NCI-H2196 treated with DMSO at 0.1 percent for 48 hours (cell line): ENCODE measurements around the gene EPB41.
"Not testable (repeated sequence)": the region's sequence is repeated elsewhere in the genome, so short reads cannot be mapped to it uniquely, and the experiment has no call there.

Source experiments
- DNase-seq: peaks from one replicate; lab custom pipeline; 2025; ENCODE audit not compliant: unreplicated experiment; lab: John Stamatoyannopoulos, UW

Gene EPB41

GRCh38 chr1:28914228-28915030 lies at the start of gene EPB41:
Gene EPB41 (plus strand): TSS chr1:28914569. CDS start chr1:28987438, 72,869 bp downstream.
- DNase-seq = peak; percentile 97

GRCh38 chr1:28864695-28865094 lies 49.7 kb upstream of the EPB41 start:
- no peak for DNase-seq

GRCh38 chr1:28865997-28866650 lies 48.2 kb upstream of the EPB41 start:
- no peak for DNase-seq

- DNase-seq = no peak
These were observed 46.5 kb upstream of the EPB41 start for GRCh38 chr1:28867850-28868249.

- DNase-seq = no peak
These were observed 44.4 kb upstream of the EPB41 start for GRCh38 chr1:28869952-28870351.

GRCh38 chr1:28871631-28872401 lies 42.6 kb upstream of the EPB41 start:
- DNase-seq = no peak

- not testable (repeated sequence) for DNase-seq
These were observed 39.2 kb upstream of the EPB41 start for GRCh38 chr1:28875134-28875533.

- peak; percentile 81 for DNase-seq
These were observed 37.1 kb upstream of the EPB41 start for GRCh38 chr1:28877132-28877781.

GRCh38 chr1:28878796-28879195 lies 35.6 kb upstream of the EPB41 start:
- no peak for DNase-seq

- peak; percentile 91 for DNase-seq
These were observed 32.2 kb upstream of the EPB41 start for GRCh38 chr1:28882009-28882628.

- DNase-seq = no peak
These were observed 31.1 kb upstream of the EPB41 start for GRCh38 chr1:28883242-28883616.

- no peak for DNase-seq
These were observed 28.9 kb upstream of the EPB41 start for GRCh38 chr1:28885472-28885877.

GRCh38 chr1:28885977-28886730 lies 28.2 kb upstream of the EPB41 start:
- DNase-seq = no peak

GRCh38 chr1:28886731-28887418 lies 27.5 kb upstream of the EPB41 start:
- DNase-seq = peak; percentile 51

GRCh38 chr1:28887419-28887834 lies 26.9 kb upstream of the EPB41 start:
- no peak for DNase-seq

GRCh38 chr1:28887835-28888682 lies 26.3 kb upstream of the EPB41 start:
- DNase-seq = peak; percentile 14

GRCh38 chr1:28888915-28889314 lies 25.5 kb upstream of the EPB41 start:
- DNase-seq = no peak

GRCh38 chr1:28889357-28889756 lies 25.0 kb upstream of the EPB41 start:
- DNase-seq = no peak

GRCh38 chr1:28890435-28890834 lies 23.9 kb upstream of the EPB41 start:
- DNase-seq = no peak
